Neural progenitor cell (in vitro differentiated cells): Measurements from ENCODE around the gene TMEM208. TPM values are rescaled to one million over a fixed set of nuclear protein-coding genes. Genes with fewer than 3 reads are reported as not detected.

Experiments used
- DNase-seq: peaks from one replicate; pipeline ENCODE4 v3.0.0-alpha.2; 2016; ENCODE audit warnings: low spot score
- H2AFZ ChIP-seq: fragments of 200-600 bp; sonication (generic); replicated peaks from 2 replicates; pipeline ENCODE4 v1.6.1; 2016; ENCODE audit warnings: antibody characterized with exemption
- H3F3A ChIP-seq: fragments of 200-600 bp; sonication (generic); 2 replicates; pipeline ENCODE4 v1.6.1; 2016; ENCODE audit warnings: antibody characterized with exemption, low read depth
- H3K27ac ChIP-seq: fragments of 200-600 bp; sonication (generic); 2 replicates; pipeline ENCODE4 v1.5.1; 2016; ENCODE audit warnings: mild to moderate bottlenecking
- H3K27me3 ChIP-seq: fragments of 200-600 bp; sonication (generic); 2 replicates; pipeline ENCODE4 v1.6.1; 2016; ENCODE audit warnings: mild to moderate bottlenecking, moderate library complexity
- H3K36me3 ChIP-seq: fragments of 200-600 bp; sonication (generic); 2 replicates; pipeline ENCODE4 v1.5.1; 2016
- H3K4me1 ChIP-seq: fragments of 200-600 bp; sonication (generic); 2 replicates; pipeline ENCODE4 v1.6.1; 2016; ENCODE audit warnings: mixed run types
- H3K4me2 ChIP-seq: fragments of 200-600 bp; sonication (generic); 2 replicates; pipeline ENCODE4 v1.6.1; 2016
- H3K4me3 ChIP-seq: fragments of 200-600 bp; sonication (generic); 2 replicates; pipeline ENCODE4 v1.5.1; 2016
- H3K79me2 ChIP-seq: fragments of 200-600 bp; sonication (generic); 2 replicates; pipeline ENCODE4 v1.6.1; 2016; ENCODE audit warnings: low read depth
- H3K9ac ChIP-seq: fragments of 200-600 bp; sonication (generic); 2 replicates; pipeline ENCODE4 v1.6.1; 2016
- H3K9me3 ChIP-seq: fragments of 200-600 bp; sonication (generic); 2 replicates; pipeline ENCODE4 v1.5.1; 2016; ENCODE audit warnings: low read depth
- H4K20me1 ChIP-seq: fragments of 200-600 bp; sonication (generic); 2 replicates; pipeline ENCODE4 v1.6.1; 2016; ENCODE audit warnings: low read depth
- H3K27ac Mint-ChIP-seq: 3 replicates; pipeline ENCODE4 v1.8.0; 2021; ENCODE audit warnings: mixed read lengths
- H3K27me3 Mint-ChIP-seq: 2 replicates; pipeline ENCODE4 v1.8.0; 2022; ENCODE audit warnings: low read depth, mild to moderate bottlenecking, inconsistent platforms, moderate library complexity, mixed read lengths; ENCODE audit not compliant: insufficient read depth
- H3K36me3 Mint-ChIP-seq: 3 replicates; pipeline ENCODE4 v1.8.0; 2021; ENCODE audit warnings: mixed read lengths
- H3K4me1 Mint-ChIP-seq: 3 replicates; pipeline ENCODE4 v1.8.0; 2021; ENCODE audit warnings: mixed read lengths
- H3K4me3 Mint-ChIP-seq: 3 replicates; pipeline ENCODE4 v1.8.0; 2021; ENCODE audit warnings: mild to moderate bottlenecking, moderate library complexity, mixed read lengths
- H3K9me3 Mint-ChIP-seq: 3 replicates; pipeline ENCODE4 v1.8.0; 2020; ENCODE audit warnings: mixed read lengths
- CTCF ChIP-seq: fragments of 200-600 bp; sonication (generic); IDR thresholded peaks from 2 replicates; pipeline ENCODE4 v1.5.1; 2017; ENCODE audit warnings: antibody characterized with exemption, mild to moderate bottlenecking
- EZH2 ChIP-seq: fragments of 200-600 bp; sonication (generic); IDR thresholded peaks from 2 replicates; pipeline ENCODE4 v1.6.1; 2017; ENCODE audit warnings: antibody characterized with exemption, mild to moderate bottlenecking, moderate library complexity
- EZH2phosphoT487 ChIP-seq: fragments of 200-600 bp; sonication (generic); IDR thresholded peaks from 2 replicates; pipeline ENCODE4 v1.6.1; 2017; ENCODE audit warnings: antibody characterized with exemption
- total RNA-seq: library from RNA; depleted of rRNA; stranded (reverse); fragments of >200 nt; gene quantifications from 2 replicates; pipeline ENCODE4 v1.2.3, GENCODE V29; 2015; ENCODE audit warnings: low replicate concordance

The TMEM208 gene
- total RNA-seq, 1 donor from 2014 or later, result 39.4 TPM

- Mint-ChIP-seq H3K4me1 (peaks cover 22% of the 10 kb centered on the region), H3K27me3 (peaks cover 13% of the 10 kb centered on the region), H3K4me3 (peak overlapping the region; percentile 60), H3K9me3 (peaks cover 2% of the 10 kb centered on the region), H3K36me3 (peaks cover 13% of the 10 kb centered on the region), H3K27ac (no peak overlapping the region)
- TF ChIP-seq CTCF, result no peak
- TF ChIP-seq EZH2, result no peak
- no peak for TF ChIP-seq EZH2phosphoT487
- no peak overlapping the region for H3K4me2 ChIP-seq
- H3K27ac ChIP-seq, result no peak overlapping the region
- H3K9me3 ChIP-seq, result no peaks in the 10 kb centered on the region
- H3K4me1 ChIP-seq, result peaks cover 10% of the 10 kb centered on the region
- no peaks in the 10 kb centered on the region for H3F3A ChIP-seq
- no peaks in the 10 kb centered on the region for H3K27me3 ChIP-seq
- H3K79me2 ChIP-seq, result peaks cover 15% of the 10 kb centered on the region
- H3K9ac ChIP-seq, result no peak overlapping the region
- H4K20me1 ChIP-seq, result no peaks in the 10 kb centered on the region
- no peak for DNase-seq
- no peak overlapping the region for H3K4me3 ChIP-seq
- H2AFZ ChIP-seq, result no peak overlapping the region
- no peaks in the 10 kb centered on the region for H3K36me3 ChIP-seq
These were observed 2.0 kb downstream of the TMEM208 start for GRCh38 chr16:67228905-67229304.

DNA sequence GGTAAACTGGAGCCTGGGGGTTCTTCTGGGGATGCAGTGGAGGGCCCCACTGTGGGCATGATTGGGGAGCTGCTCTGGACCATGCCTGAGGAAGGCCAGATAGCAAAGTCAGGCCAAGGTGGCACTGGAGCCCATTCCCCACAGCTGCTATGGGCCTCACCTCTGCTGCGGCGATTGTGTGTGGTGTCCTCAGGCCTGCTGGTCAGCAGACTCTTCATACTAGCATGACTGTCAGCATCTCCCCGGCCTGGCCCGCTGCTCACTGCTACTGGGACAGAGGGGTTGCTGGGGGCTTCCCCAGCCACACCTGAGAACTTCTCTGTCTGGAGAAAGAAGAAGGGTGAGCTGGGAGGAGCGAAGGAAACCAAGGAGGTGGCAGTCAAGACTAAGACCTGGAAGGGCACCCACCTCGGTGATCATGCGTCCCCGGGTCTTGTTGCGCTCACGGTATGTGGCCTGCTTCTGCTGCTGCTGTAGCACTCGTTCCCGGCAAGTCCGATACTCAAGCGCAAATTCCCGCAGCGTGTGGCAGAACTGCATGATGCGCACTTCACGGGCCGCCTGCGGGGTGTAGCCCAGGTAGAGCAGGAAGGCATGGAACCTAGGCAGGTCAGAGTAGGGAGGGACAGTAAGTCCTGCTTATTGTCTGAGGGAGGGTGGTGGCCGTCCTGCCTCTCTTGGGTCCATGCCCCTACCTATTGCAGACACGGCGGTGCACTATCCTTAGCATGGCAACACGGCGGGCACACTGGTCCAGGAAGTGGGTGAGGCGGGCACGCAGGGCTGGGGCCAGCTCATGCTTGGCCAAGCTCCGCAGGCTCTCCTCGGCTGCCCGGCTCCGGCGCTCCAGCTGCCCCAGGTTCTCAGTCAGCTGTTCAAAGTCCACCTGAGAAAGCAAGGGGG is 3.2 kb downstream of the TMEM208 start:
- TF ChIP-seq EZH2, result no peak
- TF ChIP-seq EZH2phosphoT487, result no peak
- no peak for TF ChIP-seq CTCF

DNA sequence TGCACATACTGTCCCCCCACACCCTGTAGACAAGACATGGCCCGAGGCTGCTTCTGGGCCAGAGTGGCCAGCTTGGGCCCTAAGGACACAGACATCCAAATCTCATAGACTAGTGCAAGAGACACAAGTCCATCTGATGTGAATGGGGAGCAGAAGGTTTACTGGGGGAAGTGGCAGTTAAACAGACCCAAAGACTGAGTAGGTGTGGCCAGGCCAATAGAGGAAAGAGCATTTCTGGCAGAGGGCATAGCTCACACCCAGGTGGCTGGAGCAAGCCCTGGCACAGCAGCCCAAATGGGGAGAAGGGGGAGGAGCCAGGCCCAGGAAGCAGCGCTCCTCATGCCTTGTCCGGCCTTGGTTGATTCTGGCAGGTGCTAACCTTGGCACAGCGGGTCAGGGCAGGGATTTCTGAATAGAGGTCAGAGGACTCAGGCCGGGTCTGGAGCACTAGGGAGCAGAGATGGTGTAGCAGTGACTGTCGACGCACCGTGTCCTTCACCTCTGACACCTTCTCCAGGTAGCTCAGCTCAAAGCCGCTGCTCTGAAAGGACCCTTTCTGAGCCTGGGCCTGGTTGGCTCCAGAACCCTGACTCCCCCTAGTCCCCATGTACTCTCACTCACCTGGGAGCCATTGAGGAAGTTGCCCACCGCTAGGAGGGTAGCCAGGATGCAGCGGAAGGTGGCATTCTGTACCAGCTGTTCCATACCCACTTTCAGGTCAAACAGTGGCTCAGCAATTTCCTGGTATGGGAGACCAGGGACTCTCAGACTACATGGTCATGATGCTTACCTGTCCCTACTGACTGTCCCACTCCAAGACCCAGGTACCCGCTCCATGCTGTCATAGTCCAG is 4.1 kb downstream of the TMEM208 start:
- no peak overlapping the region for H3K4me3 ChIP-seq
- no peak overlapping the region for H3K9ac ChIP-seq
- H3K36me3 Mint-ChIP-seq, result peaks cover 13% of the 10 kb centered on the region
- H3K27me3 Mint-ChIP-seq, result peaks cover 10% of the 10 kb centered on the region
- no peak overlapping the region for H2AFZ ChIP-seq
- H3K4me2 ChIP-seq, result no peak overlapping the region
- H3F3A ChIP-seq, result no peaks in the 10 kb centered on the region
- no peaks in the 10 kb centered on the region for H3K36me3 ChIP-seq
- no peaks in the 10 kb centered on the region for H3K27me3 ChIP-seq
- H3K79me2 ChIP-seq, result peaks cover 15% of the 10 kb centered on the region
- TF ChIP-seq EZH2phosphoT487 (no peak), EZH2 (no peak)
- no peak overlapping the region for H3K27ac Mint-ChIP-seq
- H3K4me1 ChIP-seq, result peaks cover 7% of the 10 kb centered on the region
- no peaks in the 10 kb centered on the region for H3K9me3 ChIP-seq
- H3K4me3 Mint-ChIP-seq, result no peak overlapping the region
- DNase-seq, result no peak
- H3K4me1 Mint-ChIP-seq, result peaks cover 16% of the 10 kb centered on the region
- no peak overlapping the region for H3K27ac ChIP-seq
- H3K9me3 Mint-ChIP-seq, result peaks cover 2% of the 10 kb centered on the region
- H4K20me1 ChIP-seq, result no peaks in the 10 kb centered on the region

More for the DNA sequence above, 3.2 kb downstream of the TMEM208 start:
- Mint-ChIP-seq H3K9me3 (peaks cover 2% of the 10 kb centered on the region), H3K4me3 (peak overlapping the region; percentile 60), H3K4me1 (peaks cover 22% of the 10 kb centered on the region), H3K36me3 (peaks cover 13% of the 10 kb centered on the region), H3K27ac (no peak overlapping the region), H3K27me3 (peaks cover 13% of the 10 kb centered on the region)
- Histone ChIP-seq H3K4me2 (no peak overlapping the region), H3K4me3 (no peak overlapping the region), H3K9me3 (no peaks in the 10 kb centered on the region), H3F3A (no peaks in the 10 kb centered on the region), H3K36me3 (no peaks in the 10 kb centered on the region), H3K79me2 (peaks cover 15% of the 10 kb centered on the region), H3K27ac (no peak overlapping the region), H2AFZ (no peak overlapping the region), H4K20me1 (no peaks in the 10 kb centered on the region), H3K27me3 (no peaks in the 10 kb centered on the region), H3K9ac (no peak overlapping the region), H3K4me1 (peaks cover 10% of the 10 kb centered on the region)
- no peak for DNase-seq
